A172 (cell line): Measurements from ENCODE around the gene PEAK3. TPM values are rescaled to one million over a fixed set of nuclear protein-coding genes. Genes with fewer than 3 reads are reported as not detected.
A peak's percentile ranks its signal among the peaks of the same experiment; 100 is the strongest.

ENCODE experiments used
- DNase-seq: peaks from one replicate; pipeline ENCODE4 v3.0.0-alpha.2; 2015; ENCODE audit warnings: low spot score
- total RNA-seq: library from RNA; depleted of rRNA; stranded (reverse); fragments of >200 nt; shearing (Covaris generic); gene quantifications from 2 replicates; pipeline ENCODE4 v1.2.3, GENCODE V29; 2014

PEAK3 gene
- total RNA-seq, 1 experiment from 2014 or later = 1.7 TPM

DNA sequence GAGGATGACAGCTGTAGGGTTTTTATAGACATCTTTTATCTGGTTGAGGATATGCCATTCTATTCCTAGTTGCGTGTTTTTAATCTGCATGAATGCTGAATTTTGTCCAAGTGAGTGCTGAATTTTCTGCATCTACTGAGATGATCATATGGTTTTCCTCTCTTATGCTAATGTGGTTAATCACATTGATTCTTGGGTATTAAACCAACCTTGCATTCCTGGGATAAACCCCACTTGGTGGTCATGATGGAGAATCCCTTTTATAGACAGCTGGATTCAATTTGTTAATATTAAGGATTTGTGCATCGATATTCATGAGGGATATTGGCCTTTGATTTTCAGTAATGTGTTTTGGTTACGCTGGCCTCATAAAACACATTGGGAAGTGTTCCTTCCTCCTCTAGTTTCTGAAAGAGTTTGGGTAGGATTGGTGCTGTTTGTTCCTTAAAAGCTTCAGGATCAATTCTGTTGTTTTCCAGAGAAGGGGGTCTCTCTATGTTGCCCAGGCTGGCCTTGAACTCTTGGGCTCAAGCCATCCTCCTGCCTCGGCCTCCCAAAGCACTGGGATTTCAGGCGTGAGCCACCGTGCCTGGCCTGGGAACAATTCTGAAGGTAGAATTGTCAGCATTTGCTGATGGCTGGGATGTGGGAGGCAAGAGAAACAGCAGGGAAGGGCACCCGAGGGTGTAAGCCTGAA, 33.3 kb upstream of the PEAK3 start:
- no peak for DNase-seq

DNA sequence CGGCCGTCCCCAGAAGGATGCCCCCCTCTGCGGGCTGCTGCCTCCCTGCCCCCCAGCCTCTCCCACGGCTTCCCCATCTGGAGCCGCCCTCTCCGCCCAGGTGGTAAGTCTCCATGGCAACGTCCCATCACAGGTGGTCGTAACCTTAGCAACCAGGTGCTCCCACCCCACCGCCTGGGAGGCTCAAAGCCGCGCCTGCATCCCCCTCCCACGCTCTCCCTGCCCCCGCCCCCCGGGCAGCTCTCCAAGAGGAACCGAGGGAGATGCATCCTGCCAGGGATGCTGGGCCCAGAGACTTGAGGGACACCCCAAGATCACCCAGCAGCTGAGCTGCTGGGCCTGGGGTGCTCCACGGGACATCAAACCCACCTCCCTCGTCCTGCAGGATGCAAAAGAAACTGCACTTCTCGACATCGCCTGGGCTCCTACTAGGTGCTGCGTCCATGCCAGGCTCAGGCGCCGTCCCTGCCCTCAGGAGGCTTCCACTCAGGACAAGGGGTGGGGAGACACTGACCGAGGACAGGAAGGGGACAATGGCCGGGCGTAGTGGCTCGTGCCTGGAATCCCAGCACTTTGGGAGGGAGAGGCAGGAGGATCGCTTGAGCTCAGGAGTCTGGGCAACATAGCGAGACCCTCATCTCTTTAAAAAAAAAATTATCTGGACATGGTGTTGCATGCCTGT, 31.0 kb upstream of the PEAK3 start:
- no peak for DNase-seq

DNA sequence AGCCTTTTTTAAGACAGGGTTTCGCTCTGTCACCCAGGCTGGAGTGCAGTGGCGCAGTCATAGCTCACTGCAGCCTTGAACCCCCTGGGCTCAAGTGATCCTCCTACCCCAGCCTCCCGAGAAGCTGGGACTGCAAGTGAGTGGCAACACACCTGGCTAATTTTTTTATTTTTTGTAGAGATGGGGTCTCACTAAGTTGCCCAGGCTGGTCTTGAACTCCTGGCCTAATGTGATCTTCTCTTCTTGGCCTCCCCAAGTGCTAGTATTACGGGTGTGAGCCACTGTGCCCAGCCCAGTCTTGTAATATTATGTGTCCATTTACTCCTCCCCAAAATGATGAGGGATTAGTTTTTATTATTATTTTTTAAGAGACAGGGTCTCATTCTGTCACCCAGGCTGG, 29.1 kb upstream of the PEAK3 start:
- no peak for DNase-seq

DNA sequence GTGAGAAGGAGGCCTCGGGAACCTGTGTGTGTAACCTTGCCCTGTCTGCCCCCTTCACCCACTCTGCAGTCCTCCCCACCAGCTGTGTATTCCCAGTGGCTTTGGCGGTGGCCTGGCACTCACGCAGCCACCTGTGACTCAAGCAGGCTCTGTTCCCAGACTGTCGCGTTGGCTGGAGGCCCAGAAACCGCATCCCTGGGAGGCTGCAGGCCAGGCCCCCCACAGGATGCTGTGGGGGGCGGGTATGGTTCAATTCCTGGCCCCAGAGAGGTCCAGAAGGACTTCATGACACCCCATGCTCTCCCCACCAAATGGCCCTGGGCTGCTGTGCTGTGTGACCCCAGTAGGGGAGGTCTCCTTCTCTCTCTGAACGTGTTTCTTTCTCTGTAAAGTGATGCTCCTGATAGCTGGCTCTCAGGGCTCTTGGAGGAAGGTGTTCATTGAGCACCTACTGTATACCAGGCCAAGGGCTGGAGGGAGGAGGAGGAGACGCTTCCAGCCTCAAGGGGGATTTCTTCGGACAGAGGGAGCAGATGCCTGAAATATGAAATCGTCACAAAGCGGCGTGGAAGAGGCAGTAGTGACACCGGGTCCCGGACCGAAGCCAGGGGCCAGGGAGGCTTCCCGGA, 27.9 kb upstream of the PEAK3 start:
- DNase-seq = peak; percentile 88

DNA sequence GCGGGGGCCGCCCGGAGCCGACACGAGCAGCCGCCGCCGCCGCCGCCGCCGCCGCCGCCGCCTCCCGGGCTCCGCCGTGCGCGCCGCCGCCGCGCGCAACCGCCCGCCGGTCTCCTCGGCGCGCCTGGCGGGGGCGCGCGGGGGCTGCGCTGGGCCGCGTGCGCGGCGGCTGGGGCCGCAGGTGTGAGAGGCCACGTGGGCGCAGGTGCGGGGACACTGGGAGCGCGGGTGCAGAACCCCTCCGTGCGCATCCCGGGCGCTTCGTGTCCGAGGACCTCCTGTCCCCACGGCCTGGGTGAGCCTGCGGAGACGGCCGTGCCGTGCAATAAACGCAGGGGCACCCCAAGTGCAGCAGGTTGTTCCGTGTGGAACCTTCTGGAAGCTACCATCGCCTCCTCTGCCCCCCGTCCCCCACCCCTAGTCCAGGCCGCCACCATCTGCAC, 26.2 kb upstream of the PEAK3 start, which contains the start of gene LINGO3:
LINGO3 (minus strand) TSS at position 41 of the 443 bp plus-strand sequence. CDS start 16,378 bp downstream, outside the sequence.
- no peak for DNase-seq

DNA sequence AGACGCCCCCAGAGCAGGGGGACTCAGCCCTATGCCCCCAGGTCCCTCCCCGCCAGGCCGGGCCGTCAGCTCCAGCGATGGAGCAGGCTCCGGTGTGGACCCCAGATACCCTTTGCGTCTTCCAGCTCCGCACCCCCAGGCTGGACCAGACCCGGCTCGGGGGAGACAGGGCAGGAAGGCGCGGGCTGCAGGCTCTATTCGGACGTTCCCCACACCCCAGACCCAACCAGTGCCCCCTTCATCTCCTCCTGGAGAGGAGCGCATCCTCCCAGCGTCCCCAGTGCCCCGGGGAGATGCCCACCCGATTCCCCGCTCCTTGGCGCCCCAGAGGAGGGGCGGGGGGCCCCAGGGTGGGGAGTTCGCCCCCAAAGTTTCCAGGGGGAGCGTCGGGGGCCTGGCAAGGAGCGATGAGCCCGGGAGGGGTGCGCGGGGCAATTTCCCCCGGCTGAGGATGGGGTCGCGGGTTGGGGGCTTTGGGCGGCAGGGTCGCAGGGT, 25.6 kb upstream of the PEAK3 start:
- DNase-seq = no peak

DNA sequence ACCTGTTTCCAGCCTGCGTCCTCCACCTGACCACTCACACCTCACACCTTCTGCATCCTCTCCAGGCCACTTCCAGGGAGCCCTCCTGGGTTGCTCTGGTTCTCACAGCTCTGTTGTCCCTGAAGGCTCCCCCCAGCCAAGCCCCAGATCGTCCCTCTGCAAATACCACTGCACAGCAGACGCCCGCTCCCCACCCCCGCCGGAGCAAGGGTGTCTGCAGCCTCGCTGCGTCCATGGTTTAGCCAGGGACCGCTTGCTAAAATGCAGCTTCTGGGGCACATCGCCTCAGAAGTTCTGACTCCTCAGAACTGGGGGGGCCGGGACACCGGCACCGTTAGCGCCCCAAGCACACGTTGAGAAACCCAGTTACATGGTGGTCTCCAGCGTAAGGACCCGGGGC, 25.0 kb upstream of the PEAK3 start:
- no peak for DNase-seq

DNA sequence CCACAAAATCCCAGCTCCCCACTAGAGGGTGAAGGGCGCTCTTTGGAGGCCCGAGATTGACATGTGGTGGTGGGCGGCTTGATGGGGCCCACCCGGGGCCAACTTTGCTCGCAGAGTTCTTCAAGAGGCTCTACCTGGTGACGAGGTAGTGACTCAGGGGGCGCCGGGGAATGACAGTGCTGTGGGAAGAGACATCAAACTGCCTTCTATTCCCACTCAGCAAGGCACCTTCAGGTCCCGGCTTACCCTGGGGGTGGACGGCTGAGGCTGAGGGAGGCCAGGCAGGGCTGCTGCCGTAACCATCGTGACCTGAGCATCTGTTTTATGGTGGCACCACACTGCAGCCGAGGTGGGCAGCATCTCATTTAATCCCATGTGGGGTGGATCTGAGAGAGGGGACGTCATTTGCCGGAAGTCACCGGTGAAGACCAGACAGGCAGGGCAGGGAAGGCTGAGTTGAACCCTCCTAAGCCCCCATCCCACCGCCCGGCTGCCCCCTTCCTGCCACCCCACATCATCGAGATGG, 24.4 kb upstream of the PEAK3 start:
- DNase-seq = no peak

DNA sequence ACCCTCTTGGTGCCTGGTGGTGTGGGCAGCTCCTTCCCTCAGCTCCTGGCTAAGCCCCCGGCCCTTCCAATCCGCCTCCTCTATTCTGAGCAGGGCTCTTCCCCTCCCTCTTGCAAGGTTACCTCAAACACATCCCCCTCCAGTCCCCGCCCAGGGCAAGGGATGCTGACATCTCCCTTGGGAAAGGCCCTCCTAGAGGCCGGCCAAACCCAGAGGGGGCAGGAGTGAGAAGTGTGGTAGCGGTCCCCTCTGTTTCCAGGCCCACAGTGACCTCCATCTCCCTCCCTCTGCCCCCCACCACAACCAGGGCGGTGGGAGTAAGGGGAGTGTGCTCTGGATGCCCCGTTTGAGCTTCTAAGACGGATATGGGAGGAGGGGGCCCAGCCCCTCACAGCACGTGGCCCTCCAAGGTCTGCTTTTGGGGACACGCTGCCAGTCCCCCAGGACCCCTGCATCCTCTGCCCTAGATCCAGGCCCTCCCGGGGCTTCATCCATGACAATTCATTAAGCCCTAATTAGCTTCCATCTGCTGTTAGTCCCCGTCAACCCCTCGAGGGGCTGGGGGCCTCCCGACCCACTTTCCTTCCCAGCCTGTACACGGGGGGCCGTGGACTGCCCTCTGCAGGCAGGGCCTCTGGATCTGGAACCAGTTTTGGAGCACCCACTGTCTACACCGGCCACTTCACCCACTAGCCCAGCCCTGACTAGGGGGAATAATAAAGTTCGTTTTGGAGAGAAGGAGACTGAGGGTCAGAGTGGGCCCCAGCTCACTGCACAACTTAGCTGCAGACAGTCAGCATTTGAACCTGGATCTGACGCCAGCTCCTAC, 23.7 kb upstream of the PEAK3 start:
- no peak for DNase-seq

DNA sequence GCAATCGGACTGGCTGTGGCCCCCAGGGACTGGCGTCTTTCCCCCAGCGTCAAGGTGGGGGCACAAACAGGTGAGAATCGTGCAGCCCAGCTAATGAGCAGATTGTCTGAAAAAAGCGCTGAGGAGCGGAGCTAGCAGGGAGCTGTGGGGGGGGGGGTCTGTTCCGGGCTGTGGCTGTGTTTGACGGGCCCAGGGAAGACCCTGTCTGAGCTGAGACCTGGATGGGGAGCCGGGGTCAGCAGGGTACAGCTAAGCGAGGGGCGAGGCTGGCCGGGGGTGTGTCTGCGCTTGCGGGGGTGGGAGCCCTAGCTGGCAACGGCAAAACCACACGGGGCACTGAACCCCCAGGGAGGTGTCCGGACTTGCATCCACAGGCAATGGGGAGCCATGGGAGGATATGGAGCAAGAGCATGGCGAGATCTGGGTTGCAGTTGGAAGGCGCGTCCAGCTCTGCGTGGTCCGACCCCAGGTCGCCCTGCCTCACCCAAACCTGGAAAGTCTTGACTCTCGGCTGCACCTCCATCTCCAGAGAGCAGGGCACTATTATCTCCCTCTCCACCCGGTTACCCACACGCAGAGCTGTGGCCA, 21.3 kb upstream of the PEAK3 start:
- DNase-seq = no peak

DNA sequence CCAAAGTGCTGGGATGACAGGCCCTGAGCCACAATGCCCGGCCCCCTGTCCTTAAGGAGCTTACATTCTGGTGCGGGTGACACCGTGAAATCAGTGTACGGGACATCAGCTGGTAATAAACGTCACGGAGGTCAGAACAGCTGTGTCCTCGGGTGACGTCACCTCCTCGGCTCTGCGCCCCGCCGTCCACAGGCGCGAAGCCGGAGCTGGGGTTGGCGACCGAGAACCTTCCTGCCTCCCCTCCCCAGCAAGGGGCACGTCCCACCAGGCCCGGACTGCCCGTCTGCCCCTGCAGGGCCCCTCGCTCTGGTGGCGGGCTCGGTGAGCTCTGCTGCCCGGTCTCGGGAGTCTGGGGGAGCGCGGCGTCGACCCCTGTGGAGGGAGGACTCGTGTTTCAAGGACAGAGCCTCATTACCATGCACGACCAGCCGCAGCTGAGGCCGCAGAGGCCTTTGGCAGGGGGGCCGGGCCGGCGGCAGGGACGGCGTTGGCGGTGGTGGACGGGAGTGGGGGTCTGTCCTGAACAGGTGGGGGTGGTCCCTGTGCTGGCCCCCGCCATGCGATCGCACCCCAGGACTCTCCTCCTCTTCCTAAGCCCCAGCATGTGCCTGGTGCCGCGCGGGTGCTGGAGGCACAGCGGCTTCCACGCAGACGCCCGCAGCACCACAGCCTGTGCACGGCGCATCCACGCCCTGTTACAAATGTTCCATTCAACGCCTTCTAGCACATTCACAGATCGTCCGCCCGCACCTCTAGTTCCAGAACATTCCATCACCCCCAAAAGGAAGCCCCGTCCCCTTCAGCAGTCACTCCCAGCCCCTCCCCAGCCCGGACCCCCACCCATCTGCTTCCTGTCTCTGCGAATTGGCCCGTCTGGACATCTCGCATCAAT, 20.6 kb upstream of the PEAK3 start:
- no peak for DNase-seq

DNA sequence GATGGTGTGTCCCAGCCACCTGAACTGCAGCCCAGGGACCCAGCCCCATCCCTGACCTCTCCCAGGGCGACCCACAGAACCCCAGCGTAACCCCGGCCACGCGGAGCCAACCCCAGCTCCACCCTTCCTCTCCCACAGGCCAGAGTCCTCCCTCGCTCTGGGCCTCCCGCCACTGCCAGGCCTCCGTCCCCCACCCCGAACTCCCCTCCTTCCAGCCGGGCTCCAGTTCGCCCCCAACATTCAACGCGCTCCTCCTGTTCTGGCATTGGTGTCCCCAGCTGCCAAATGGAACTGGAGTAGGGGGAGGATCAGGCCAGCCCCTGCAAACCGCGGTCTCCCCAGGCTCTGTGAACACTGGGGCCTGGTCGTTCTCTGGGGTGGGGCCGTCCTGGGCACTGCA, 18.6 kb upstream of the PEAK3 start:
- DNase-seq = no peak

DNA sequence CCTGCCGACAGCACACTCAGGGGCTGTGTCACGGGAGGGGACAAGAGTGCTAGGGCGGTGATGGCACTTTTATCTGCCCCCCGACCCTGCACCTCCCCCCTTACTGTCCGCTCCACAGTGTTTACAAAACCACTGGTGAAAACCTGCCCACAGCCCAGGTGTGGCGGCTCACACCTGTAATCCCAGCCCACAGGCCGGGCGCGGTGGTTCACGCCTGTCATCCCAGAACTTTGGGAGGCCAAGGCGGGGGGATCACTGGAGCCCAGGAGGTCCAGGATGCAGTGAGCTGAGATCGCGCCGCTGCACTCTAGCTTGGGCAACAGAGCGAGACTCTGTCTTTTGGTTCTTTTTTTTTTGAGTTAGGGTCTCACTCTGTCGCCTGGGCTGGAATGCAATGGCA, 14.2 kb upstream of the PEAK3 start:
- no peak for DNase-seq

DNA sequence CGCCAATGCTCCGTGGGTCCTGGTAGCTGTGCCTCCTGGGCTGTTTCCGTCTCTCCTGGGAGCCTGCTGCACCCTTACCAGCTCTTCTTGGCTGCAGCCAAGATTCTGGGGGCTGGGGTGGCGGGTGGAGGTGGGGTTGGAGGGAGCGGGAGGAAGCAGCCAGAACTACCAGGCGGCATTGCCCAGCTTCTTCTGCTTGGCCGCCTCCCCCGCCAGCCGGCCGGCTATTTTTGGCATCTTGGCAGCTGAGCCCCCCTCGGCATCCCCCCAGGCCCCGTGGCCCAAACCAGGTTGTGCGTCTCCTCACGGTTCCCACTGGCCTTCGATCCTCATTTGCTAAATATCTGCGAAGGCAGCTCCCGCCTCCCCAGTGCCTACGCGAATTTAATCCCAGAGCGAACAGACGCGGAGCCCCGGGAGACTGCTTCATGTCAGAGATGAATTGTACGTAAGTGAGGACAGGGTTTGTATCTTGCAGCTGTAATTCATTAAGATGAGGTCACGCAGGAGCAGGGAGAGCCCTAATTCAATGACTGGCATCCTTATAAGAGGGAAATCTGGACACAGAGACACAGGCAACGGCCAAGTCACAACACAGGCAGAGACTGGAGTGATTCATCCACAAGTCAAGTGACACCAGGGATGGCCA, 12.8 kb upstream of the PEAK3 start:
- DNase-seq = peak; percentile 53

DNA sequence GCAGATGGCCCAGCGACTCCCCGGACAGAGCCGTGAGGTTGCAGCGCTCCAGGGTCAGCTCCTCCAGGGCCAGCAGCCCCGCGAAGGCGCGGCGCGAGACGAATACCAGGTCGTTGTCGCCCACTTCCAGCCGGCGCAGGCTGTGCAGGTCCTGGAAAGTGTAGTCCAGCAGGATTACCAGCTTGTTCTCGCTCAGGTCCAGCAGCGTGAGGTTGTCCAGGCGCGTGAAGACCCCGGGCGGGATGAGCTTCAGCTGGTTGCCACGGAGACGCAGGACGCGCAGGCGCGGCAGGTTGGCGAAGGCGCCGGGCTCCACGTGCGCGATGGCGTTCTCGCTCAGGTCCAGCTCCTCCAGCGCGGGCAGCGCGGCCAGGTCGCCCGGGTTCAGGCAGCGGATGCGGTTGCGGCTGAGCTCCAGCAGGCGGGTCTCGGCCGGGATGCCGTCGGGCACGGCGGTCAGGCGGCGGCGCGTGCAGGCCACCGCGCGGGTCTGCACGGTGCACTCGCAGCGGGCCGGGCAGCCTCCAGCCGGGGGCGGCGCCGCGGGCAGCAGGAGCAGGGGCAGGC, 9.3 kb upstream of the PEAK3 start:
- DNase-seq = no peak

DNA sequence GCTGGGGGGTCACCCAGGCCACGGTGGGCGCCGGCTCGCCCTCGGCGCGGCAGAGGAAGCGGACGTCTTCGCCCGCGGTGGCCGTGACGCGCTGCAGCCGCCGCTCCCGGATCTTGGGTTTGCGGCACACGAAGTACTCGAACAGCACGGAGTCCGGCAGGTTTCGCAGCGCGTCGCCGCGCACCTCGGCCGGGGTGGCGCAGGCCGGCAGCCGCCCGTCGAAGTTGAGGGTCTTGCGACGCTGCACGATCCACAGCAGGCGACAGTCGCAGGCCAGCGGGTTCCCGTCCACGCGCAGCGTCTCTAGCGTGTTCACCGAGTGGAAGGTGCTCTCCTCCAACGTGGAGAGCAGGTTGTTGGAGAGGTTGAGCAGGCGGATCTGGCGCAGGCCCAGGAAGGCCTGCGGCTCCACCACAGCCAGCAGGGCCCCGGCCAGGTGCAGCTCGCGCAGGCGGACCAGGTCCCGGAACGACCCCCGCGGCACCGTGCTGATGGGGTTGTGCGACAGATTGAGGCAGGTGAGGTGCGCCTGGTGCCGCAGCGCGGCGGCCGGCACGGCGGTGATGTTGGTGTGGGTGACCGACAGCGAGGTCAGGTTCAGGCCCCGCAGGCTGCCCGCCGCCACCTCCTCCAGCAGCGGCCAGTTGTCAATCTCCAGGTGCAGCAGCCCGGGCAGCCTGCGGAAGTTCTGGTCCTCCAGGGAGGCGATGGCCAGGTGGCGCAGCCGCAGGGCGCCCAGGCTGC, 8.6 kb upstream of the PEAK3 start:
- DNase-seq = no peak

DNA sequence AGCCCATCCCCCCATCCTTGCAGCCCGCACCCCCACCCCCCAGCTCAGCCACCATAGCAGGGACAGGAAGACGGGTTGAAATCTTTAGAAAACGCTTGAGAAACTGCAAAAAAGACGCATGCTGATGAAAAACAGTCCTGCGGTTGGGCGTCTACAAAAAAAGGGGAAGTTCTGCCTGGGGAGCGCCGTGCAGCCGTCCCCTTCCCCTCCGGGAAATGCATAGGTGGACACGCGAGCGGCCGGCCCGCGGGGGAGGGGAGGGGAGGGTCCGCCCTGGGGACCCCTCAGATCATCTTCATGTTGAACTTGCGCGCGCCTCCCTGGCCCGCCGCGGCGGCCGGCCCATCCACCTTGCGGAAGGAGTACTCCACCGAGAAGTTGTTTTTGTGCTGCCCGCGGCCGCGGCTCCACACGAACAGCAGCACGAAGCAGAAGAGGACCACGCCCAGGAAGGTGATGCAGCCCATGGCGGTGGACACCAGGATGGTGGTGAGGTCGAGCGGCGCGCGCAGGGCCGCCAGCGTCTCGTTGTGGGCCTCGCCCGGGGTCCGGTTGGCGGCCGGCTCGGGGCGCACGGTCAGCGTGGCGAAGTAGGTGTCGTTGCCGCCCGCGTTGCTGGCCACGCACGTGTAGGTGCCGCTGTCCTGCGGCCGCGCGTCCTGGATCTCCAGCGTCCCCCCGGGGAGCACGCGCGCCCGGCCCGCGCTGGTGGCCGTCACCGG, 7.9 kb upstream of the PEAK3 start:
- no peak for DNase-seq
